ENCODE measurements around the gene KIF27.

The KIF27 gene

GRCh38 chr9:83920927-83921707, at the start of gene KIF27:
Gene KIF27, minus strand, starts transcription at chr9:83921432. Its CDS starts 5,841 bp downstream, at chr9:83915591.
- peak; percentile 47 for TF ChIP-seq CTCF (IDR thresholded peaks at IDR 0.05)

GRCh38 chr9:83969602-83970001, 48.4 kb upstream of the KIF27 start:
- no peak for TF ChIP-seq CTCF (IDR thresholded peaks at IDR 0.05)

GRCh38 chr9:83967073-83967472, 45.8 kb upstream of the KIF27 start:
- TF ChIP-seq CTCF (IDR thresholded peaks at IDR 0.05) = no peak

GRCh38 chr9:83966209-83966582, 45.0 kb upstream of the KIF27 start:
- no peak for TF ChIP-seq CTCF (IDR thresholded peaks at IDR 0.05)

GRCh38 chr9:83965350-83966208, 44.3 kb upstream of the KIF27 start:
- no peak for TF ChIP-seq CTCF (IDR thresholded peaks at IDR 0.05)

GRCh38 chr9:83964973-83965349, 43.7 kb upstream of the KIF27 start:
- no peak for TF ChIP-seq CTCF (IDR thresholded peaks at IDR 0.05)

- no peak for TF ChIP-seq CTCF (IDR thresholded peaks at IDR 0.05)
Observed at GRCh38 chr9:83962165-83962564, 40.9 kb upstream of the KIF27 start.

Data from LNCAP (cell line).